ENCODE data around the gene PCDHA1.
"Not testable (repeated sequence)": the region's sequence is repeated elsewhere in the genome, so short reads cannot be mapped to it uniquely, and the experiment has no call there.

Gene PCDHA1

GRCh38 chr5:140785905-140786686, at the start of gene PCDHA1:
PCDHA1 (plus strand) TSS chr5:140786140.
- DNase-seq, result peak; percentile 15

- no peak for DNase-seq
Measured at GRCh38 chr5:140737486-140737885, 48.5 kb upstream of the PCDHA1 start.

- no peak for DNase-seq
Measured at GRCh38 chr5:140741967-140742366, 44.0 kb upstream of the PCDHA1 start.

DNA sequence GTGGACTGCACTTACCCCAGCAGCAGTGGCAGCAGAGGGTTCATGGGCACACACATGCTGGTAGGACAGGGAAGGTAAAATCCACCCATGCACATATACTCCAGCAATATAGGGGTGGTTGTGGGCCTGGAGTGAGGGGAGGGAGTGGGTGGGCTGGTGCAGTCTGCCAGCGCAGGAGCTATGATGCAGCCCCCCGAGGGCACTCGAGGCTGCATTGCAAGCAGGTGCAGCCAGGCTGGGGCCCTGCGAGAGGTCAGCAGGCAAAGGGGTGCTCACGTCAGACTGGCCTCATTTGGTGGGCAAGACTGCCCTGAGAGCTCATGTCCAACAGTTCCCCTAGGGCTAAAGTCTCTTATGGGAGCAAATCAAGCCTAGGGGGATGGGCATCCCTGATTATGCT, 32.4 kb upstream of the PCDHA1 start:
- DNase-seq, result no peak

GRCh38 chr5:140764177-140764973, 21.6 kb upstream of the PCDHA1 start:
- no peak for DNase-seq

- no peak for DNase-seq
Measured at GRCh38 chr5:140767444-140767843, 18.5 kb upstream of the PCDHA1 start.

- DNase-seq, result no peak
Measured at GRCh38 chr5:140780512-140780911, 5.4 kb upstream of the PCDHA1 start.

DNA sequence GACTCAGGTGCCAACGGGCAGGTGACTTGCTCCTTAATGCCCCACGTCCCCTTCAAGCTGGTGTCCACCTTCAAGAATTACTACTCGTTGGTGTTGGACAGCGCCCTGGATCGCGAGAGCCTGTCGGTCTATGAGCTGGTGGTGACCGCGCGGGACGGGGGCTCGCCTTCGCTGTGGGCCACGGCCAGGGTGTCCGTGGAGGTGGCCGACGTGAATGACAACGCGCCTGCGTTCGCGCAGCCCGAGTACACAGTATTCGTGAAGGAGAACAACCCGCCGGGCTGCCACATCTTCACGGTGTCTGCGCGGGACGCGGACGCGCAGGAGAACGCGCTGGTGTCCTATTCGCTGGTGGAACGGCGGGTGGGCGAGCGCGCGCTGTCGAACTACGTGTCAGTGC, 1.5 kb downstream of the PCDHA1 start:
- not testable (repeated sequence) for DNase-seq

- not testable (repeated sequence) for DNase-seq
Measured at GRCh38 chr5:140787849-140788504, 2.0 kb downstream of the PCDHA1 start.

- no peak for DNase-seq
Measured at GRCh38 chr5:140791089-140791488, 5.1 kb downstream of the PCDHA1 start.

DNA sequence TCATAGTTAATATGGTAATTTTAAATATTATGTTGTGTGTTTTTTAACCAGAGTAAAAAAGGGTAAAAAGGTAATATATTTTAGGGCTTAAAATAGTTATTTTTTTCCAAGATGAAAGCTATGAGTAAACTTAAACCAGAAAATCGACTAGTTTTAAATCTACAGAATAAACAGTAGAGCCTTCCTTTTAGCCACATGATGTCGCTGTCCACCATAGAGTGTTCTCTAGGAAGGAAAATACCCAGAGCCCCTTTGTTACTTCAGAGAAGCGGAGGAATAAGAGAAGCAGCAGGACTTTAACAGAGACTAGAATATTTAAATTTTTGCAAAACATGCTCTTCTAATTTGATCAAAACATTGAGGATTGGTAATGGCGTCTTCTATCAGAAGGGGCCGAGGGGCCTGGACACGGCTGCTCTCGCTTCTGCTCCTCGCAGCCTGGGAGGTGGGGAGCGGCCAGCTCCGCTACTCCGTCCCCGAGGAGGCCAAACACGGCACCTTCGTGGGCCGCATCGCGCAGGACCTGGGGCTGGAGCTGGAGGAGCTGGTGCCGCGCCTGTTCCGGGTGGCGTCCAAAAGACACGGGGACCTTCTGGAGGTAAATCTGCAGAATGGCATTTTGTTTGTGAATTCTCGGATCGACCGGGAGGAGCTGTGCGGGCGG, 8.8 kb downstream of the PCDHA1 start, which contains the start of gene PCDHA2:
Gene PCDHA2, plus strand, starts transcription at position 258 of the 664 bp plus-strand sequence.
- no peak for DNase-seq

- DNase-seq, result no peak
Measured at GRCh38 chr5:140795259-140795641, 9.3 kb downstream of the PCDHA1 start.

GRCh38 chr5:140796072-140796717, 10.3 kb downstream of the PCDHA1 start:
- DNase-seq, result not testable (repeated sequence)

DNA sequence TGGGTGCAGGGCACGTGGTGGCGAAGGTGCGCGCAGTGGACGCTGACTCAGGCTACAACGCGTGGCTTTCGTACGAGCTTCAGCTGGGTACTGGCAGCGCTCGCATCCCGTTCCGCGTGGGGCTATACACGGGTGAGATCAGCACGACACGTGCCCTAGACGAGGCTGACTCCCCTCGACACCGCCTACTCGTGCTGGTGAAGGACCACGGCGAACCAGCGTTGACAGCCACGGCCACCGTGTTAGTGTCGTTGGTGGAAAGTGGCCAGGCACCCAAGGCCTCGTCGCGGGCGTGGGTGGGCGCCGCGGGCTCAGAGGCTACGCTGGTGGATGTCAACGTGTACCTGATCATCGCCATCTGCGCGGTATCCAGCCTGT, 10.8 kb downstream of the PCDHA1 start:
- DNase-seq, result no peak

DNA sequence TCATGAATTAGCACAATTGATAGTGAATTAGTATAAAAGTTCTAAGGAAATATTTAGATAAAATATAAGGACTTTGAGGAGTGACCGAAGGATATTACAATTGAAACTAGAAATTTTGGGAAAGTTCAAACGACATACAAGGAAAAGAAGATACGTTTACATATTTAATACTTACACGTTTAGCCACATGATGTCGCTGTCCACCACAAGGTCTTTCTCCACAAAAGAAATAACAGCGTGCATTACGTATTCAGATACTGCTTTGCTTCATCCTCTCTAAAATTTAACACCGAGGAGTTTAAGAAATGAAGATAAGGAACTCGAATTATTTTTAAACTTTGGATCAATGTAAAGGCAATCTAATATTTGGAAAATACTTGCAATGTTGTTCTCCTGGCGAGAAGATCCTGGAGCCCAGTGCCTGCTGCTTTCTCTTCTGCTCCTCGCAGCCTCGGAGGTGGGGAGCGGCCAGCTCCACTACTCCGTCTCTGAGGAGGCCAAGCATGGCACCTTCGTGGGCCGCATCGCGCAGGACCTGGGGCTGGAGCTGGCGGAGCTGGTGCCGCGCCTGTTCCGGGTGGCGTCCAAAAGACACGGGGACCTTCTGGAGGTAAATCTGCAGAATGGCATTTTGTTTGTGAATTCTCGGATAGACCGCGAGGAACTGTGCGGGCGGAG, 15.0 kb downstream of the PCDHA1 start, which contains the start of gene PCDHA3:
Gene PCDHA3, plus strand, starts transcription at position 242 of the 678 bp plus-strand sequence.
- DNase-seq, result peak; percentile 34

GRCh38 chr5:140801494-140801841, 15.5 kb downstream of the PCDHA1 start:
- peak; percentile 1 for DNase-seq

DNA sequence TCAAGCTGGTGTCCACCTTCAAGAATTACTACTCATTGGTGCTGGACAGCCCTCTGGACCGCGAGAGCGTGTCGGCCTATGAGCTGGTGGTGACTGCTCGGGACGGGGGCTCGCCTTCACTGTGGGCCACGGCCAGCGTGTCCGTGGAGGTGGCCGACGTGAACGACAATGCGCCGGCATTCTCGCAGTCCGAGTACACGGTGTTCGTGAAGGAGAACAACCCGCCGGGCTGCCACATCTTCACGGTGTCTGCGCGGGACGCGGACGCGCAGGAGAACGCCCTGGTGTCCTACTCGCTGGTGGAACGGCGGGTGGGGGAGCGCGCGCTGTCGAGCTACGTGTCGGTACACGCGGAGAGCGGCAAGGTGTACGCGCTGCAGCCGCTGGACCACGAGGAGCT, 16.4 kb downstream of the PCDHA1 start:
- DNase-seq, result not testable (repeated sequence)

DNA sequence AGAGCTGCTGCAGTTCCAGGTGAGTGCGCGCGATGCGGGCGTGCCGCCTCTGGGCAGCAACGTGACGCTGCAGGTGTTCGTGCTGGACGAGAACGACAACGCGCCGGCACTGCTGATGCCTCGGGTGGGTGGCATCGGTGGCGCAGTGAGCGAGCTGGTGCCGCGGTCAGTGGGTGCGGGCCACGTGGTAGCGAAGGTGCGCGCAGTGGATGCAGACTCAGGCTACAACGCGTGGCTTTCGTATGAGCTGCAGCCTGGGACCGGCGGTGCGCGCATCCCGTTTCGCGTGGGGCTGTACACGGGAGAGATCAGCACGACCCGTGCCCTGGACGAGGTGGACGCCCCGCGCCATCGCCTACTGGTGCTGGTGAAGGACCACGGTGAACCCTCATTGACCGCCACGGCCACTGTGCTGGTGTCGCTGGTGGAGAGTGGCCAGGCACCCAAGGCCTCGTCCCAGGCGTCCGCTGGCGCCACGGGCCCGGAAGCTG, 16.9 kb downstream of the PCDHA1 start:
- DNase-seq, result no peak

DNA sequence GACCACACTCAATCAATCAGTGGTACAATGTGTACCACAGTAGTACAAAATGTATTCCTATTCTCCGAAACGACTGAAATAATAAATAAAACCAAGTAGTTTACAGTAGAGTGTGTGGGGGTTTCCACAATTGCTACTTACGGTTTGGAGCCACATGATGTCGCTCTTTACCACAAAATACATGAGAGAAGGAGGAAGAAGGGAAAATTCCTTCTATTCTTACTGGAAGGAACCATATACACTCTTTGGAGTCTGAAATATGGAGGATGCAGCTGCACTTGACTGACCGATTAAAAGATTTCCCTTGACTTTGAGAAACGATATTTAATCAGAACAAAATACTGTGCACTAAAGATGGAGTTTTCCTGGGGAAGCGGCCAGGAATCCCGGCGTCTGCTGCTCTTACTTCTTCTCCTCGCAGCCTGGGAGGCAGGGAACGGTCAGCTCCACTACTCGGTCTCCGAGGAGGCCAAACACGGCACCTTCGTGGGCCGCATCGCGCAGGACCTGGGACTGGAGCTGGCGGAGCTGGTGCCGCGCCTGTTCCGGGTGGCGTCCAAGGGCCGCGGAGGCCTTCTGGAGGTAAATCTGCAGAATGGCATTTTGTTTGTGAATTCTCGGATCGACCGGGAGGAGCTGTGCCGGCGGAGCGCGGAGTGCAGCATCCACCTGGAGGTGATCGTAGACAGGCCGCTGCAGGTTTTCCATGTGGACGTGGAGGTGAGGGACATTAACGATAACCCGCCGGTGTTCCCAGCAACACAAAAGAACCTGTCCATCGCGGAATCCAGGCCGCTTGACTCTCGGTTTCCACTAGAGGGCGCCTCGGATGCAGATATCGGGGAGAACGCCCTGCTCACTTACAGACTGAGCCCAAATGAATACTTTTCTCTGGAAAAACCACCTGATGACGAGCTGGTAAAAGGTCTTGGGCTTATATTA, 21.2 kb downstream of the PCDHA1 start, which contains the start of gene PCDHA4:
Gene PCDHA4, plus strand, starts transcription at position 235 of the 942 bp plus-strand sequence.
- DNase-seq, result peak; percentile 27

DNA sequence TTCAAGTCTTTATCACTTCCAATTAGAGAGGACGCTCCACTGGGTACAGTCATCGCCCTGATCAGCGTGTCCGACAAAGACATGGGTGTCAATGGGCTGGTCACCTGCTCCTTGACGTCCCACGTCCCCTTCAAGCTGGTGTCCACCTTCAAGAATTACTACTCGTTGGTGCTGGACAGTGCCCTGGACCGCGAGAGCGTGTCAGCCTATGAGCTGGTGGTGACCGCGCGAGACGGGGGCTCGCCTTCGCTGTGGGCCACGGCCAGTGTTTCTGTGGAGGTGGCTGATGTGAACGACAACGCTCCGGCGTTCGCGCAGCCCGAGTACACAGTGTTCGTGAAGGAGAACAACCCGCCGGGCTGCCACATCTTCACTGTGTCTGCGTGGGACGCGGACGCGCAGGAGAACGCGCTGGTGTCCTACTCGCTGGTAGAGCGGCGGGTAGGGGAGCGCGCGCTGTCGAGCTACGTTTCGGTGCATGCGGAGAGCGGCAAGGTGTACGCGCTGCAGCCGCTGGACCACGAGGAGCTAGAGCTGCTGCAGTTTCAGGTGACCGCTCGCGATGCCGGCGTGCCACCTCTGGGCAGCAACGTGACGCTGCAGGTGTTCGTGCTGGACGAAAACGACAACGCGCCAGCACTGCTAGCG, 22.4 kb downstream of the PCDHA1 start:
- not testable (repeated sequence) for DNase-seq
